Measurements from ENCODE around the gene MAGI3.
"Not testable (repeated sequence)": the region's sequence is repeated elsewhere in the genome, so short reads cannot be mapped to it uniquely, and the experiment has no call there.

Gene MAGI3

DNA sequence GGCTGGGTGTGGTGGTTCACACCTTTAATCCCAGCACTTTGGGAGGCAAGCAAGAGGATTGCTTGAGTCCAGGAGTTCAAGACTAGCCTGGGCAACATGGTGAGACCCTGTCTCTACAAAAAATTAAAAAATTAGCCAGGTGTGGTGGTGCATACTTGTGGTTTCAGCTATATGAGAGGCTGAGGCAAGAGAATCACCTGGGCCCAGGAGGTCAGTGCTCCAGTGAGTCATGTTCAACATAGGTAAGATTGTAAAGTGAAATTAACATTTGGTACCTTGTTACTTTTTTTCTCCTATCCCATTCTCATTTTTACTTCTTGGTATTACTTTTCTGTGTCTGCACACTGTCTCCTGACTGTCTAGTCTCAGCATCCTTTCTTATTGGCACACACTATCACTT, 19.0 kb downstream of the MAGI3 start:
- DNase-seq (ENCODE audit: low read depth), result peak; percentile 18
- H3K4me3 ChIP-seq (ENCODE audit: low read length), result no peak overlapping the region
- TF ChIP-seq, protein P1, sequence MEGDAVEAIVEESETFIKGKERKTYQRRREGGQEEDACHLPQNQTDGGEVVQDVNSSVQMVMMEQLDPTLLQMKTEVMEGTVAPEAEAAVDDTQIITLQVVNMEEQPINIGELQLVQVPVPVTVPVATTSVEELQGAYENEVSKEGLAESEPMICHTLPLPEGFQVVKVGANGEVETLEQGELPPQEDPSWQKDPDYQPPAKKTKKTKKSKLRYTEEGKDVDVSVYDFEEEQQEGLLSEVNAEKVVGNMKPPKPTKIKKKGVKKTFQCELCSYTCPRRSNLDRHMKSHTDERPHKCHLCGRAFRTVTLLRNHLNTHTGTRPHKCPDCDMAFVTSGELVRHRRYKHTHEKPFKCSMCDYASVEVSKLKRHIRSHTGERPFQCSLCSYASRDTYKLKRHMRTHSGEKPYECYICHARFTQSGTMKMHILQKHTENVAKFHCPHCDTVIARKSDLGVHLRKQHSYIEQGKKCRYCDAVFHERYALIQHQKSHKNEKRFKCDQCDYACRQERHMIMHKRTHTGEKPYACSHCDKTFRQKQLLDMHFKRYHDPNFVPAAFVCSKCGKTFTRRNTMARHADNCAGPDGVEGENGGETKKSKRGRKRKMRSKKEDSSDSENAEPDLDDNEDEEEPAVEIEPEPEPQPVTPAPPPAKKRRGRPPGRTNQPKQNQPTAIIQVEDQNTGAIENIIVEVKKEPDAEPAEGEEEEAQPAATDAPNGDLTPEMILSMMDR (IDR thresholded peaks at IDR 0.05; ENCODE audit: insufficient read depth, low read depth, low read length, missing control alignments), result no peak

DNA sequence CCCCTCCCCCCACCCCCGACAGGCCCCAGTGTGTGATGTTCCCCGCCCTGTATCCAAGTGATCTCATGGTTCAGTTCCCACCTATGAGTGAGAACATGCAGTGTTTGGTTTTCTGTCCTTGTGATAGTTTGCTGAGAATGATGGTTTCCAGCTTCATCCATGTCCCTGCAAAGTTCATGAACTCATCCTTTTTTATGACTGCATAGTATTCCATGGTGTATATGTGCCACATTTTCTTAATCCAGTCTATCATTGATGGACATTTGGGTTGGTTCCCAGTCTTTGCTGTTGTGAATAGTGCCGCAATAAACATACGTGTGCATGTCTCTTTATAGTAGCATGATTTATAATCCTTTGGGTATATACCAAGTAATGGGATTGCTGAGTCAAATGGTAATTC, 21.7 kb downstream of the MAGI3 start:
- not testable (repeated sequence) for H3K4me3 ChIP-seq (ENCODE audit: low read length); DNase-seq (ENCODE audit: low read depth)

DNA sequence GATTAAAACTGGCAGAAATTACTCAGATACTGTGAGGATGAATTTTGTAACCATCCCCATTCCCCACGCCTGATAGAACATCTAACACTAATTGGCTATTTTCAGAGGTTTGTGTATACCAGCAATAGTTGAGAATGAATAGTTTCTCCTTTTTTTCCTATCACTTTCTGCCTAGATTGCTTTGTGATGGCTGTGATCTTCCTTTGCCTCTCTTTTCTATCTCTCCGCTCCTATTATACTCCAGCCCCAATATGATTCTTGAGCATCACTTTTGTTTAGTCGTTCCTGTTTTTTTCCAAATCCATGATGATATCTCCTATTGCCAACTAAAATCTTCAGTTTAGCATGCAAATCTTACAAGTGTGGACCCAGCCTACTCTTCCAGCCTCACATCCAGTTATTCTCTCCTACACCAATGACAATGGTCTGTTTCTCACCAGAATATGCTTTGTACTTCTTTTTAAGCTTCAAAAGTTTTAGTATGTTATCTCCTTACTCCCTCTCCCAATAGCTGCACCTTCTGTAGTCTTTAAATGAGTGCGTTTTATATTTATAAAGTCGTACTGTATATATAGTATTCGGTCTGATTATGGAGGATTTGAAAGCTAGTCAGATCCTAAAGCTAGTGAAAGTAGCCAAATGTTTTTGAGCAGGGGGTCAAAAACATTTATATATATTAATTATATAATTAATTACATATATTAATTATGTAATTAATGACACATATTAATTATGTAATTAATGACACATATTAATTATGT, 25.2 kb downstream of the MAGI3 start:
- H3K4me3 ChIP-seq (ENCODE audit: low read length), result no peak overlapping the region
- TF ChIP-seq, protein P1 (IDR thresholded peaks at IDR 0.05; ENCODE audit: insufficient read depth, low read depth, low read length, missing control alignments), result no peak
- DNase-seq (ENCODE audit: low read depth), result no peak

DNA sequence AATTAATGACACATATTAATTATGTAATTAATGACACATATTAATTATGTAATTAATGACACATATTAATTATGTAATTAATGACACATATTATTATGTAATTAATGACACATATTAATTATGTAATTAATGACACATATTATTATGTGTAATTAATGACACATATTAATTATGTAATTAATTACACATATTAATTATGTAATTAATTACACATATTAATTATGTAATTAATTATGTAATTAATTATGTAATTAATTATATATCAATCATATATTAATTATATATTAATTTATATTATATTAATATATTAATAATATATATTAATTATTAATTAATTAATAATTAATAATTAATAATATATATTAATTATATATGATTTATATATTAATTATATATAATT, 25.8 kb downstream of the MAGI3 start:
- not testable (repeated sequence) for H3K4me3 ChIP-seq (ENCODE audit: low read length); DNase-seq (ENCODE audit: low read depth)

DNA sequence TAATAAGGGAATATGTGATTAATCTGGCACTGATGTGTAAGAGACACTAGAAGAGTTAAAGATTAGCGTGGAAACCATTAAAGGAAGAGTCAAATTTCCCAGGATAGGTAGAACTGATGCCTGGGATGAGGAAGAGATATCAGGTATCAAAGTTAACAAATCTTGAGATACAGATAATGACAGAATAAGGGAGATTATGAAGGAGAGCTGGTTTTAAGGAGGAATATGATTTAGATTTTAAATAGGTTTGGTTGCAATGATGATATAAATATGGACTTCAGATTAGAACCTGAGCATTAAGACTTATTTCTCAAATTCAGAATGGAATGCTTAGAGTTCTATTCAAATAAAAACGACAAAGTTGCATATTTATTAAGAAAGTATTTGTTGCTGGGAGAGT, 26.2 kb downstream of the MAGI3 start:
- no peak for DNase-seq (ENCODE audit: low read depth)
- TF ChIP-seq, protein P1 (IDR thresholded peaks at IDR 0.05; ENCODE audit: insufficient read depth, low read depth, low read length, missing control alignments), result no peak

DNA sequence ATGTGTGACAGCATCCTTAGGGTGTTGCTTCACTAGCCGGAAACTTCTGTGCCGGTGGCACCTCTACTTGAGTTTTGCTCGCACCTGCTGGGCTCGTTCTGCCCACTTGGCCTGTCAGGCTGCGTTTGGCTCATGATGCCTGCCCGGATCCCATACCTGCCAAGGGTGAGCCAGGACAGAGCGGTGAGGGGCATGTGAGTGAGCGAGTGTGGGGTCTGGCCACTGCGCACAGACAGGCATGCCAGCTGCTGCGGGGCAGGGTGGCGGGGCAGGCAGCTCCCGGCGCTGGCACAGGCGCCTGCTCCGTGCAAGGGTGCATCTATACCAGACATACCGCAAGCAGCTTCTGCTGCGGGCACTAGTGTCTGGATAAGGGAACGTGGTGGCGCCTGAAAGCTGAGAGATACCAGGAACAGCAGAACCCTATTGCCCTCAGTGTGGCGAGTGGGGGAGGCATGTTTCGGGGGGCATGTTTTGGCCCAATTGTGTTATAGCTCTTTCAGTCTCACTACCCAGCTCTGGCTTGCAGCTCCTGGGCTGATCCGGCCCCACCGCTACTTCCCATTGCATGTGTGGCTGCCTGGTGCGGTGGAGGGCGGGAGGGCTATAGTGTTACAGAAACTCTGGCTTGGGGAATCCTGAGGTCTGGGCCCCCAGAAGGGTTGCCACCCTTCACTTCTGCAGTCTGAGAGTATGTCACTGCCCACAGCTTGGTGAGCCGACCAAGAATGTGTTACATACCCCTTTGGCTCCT, 32.2 kb downstream of the MAGI3 start:
- no peak overlapping the region for H3K4me3 ChIP-seq (ENCODE audit: low read length)
- TF ChIP-seq, protein P1 (IDR thresholded peaks at IDR 0.05; ENCODE audit: insufficient read depth, low read depth, low read length, missing control alignments), result no peak
- no peak for DNase-seq (ENCODE audit: low read depth)

More for the DNA sequence above, 26.2 kb downstream of the MAGI3 start:
- H3K4me3 ChIP-seq (ENCODE audit: low read length), result no peak overlapping the region

DNA sequence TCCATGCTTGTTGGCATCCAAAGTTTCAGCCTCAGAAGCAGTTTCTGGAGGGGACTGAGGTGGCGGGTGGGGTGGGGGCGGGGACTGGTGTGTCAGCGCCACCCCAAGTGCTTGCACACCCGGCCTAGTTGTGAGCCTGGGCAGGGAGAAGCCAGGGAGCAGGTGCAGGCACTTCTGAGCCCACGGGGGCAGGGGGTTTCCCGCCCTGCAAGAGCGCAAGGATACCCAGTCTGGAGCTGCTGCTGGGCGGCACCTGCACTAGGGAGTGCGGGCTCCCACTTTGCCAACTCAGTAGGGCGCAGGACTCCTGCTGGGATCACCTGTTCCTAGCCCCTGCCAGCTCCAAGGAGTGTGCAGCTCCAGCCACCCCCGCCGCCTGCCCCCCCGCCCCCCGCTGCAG, 33.5 kb downstream of the MAGI3 start:
- no peak for DNase-seq (ENCODE audit: low read depth)
- no peak overlapping the region for H3K4me3 ChIP-seq (ENCODE audit: low read length)
- TF ChIP-seq, protein P1 (IDR thresholded peaks at IDR 0.05; ENCODE audit: insufficient read depth, low read depth, low read length, missing control alignments), result no peak
